Measurements from ENCODE around the gene FOXN3. TPM values are rescaled to one million over a fixed set of nuclear protein-coding genes. Genes with fewer than 3 reads are reported as not detected.

The FOXN3 gene
- total RNA-seq, 2 donors from 2014 or later = 46.8 to 72.6 TPM

GRCh38 chr14:89243741-89244140 lies 173.3 kb downstream of the FOXN3 start:
- no peaks in the 10 kb centered on the region for H3K27me3 ChIP-seq
- no peak overlapping the region for H3K27ac ChIP-seq
- no peak overlapping the region for H3K4me3 ChIP-seq
- TF ChIP-seq CTCF (IDR thresholded peaks at IDR 0.05) = no peak
- no peak overlapping the region for H3K9ac ChIP-seq (ENCODE audit: low read depth in 2 of 2, low read length in 2 of 2)
- H3K9me3 ChIP-seq = no peaks in the 10 kb centered on the region
- intact Hi-C loops (cut with DNase I) = no loop called here
- H3K4me1 ChIP-seq = no peaks in the 10 kb centered on the region
- H3K36me3 ChIP-seq = no peaks in the 10 kb centered on the region
- DNase-seq = no peak

- Histone ChIP-seq H3K27ac (no peak overlapping the region), H3K9ac (ENCODE audit: low read depth in 2 of 2, low read length in 2 of 2) (no peak overlapping the region), H3K4me1 (no peaks in the 10 kb centered on the region), H3K27me3 (no peaks in the 10 kb centered on the region), H3K4me3 (no peak overlapping the region), H3K36me3 (no peaks in the 10 kb centered on the region), H3K9me3 (no peaks in the 10 kb centered on the region)
- no peak for TF ChIP-seq CTCF (IDR thresholded peaks at IDR 0.05)
- intact Hi-C loops (cut with DNase I) = no loop called here
- DNase-seq = no peak
These were observed 173.7 kb downstream of the FOXN3 start for GRCh38 chr14:89243286-89243685.

- no peak for DNase-seq
- TF ChIP-seq CTCF (IDR thresholded peaks at IDR 0.05) = no peak
- Histone ChIP-seq H3K4me3 (no peak overlapping the region), H3K27me3 (no peaks in the 10 kb centered on the region), H3K36me3 (no peaks in the 10 kb centered on the region), H3K27ac (no peak overlapping the region), H3K9me3 (no peaks in the 10 kb centered on the region), H3K9ac (ENCODE audit: low read depth in 2 of 2, low read length in 2 of 2) (no peak overlapping the region), H3K4me1 (no peaks in the 10 kb centered on the region)
- intact Hi-C loops (cut with DNase I) = no loop called here
These were observed 174.3 kb downstream of the FOXN3 start for GRCh38 chr14:89242652-89243279.

GRCh38 chr14:89241934-89242651 lies 174.9 kb downstream of the FOXN3 start:
- no peak for TF ChIP-seq CTCF (IDR thresholded peaks at IDR 0.05)
- Histone ChIP-seq H3K9me3 (no peaks in the 10 kb centered on the region), H3K4me3 (no peak overlapping the region), H3K36me3 (no peaks in the 10 kb centered on the region), H3K4me1 (no peaks in the 10 kb centered on the region), H3K9ac (ENCODE audit: low read depth in 2 of 2, low read length in 2 of 2) (no peak overlapping the region), H3K27me3 (no peaks in the 10 kb centered on the region), H3K27ac (no peak overlapping the region)
- no peak for DNase-seq
- intact Hi-C loops (cut with DNase I) = no loop called here

- intact Hi-C loops (cut with DNase I) = no loop called here
- Histone ChIP-seq H3K4me1 (no peaks in the 10 kb centered on the region), H3K9me3 (no peaks in the 10 kb centered on the region), H3K27ac (no peak overlapping the region), H3K4me3 (no peak overlapping the region), H3K9ac (ENCODE audit: low read depth in 2 of 2, low read length in 2 of 2) (no peak overlapping the region), H3K36me3 (no peaks in the 10 kb centered on the region), H3K27me3 (no peaks in the 10 kb centered on the region)
- no peak for DNase-seq
- TF ChIP-seq CTCF (IDR thresholded peaks at IDR 0.05) = no peak
These were observed 175.8 kb downstream of the FOXN3 start for GRCh38 chr14:89241257-89241656.

Data from colonic mucosa (tissue), 4 donors.